T-cell (primary cell): Measurements from ENCODE around the gene GLB1L3. TPM values are rescaled to one million over a fixed set of nuclear protein-coding genes. Genes with fewer than 3 reads are reported as not detected.
A peak's percentile ranks its signal among the peaks of the same experiment; 100 is the strongest.
"Not testable (repeated sequence)": the region's sequence is repeated elsewhere in the genome, so short reads cannot be mapped to it uniquely, and the experiment has no call there.

ENCODE experiments used
- ATAC-seq, 4 experiments: fragments of 200-7000 bp in 3 of 4; fragments of 150-1000 bp in 1 of 4; cut with Tn5 transposase; replicated peaks in 1 of 4; 1 replicate in 3 of 4; 2 replicates in 1 of 4; pipeline ENCODE4 v1.10.0; 2021; ENCODE audit warnings: moderate library complexity in 3 of 4, mild to moderate bottlenecking in 2 of 4, moderate number of reproducible peaks in 1 of 4
- CTCF ChIA-PET, 2 donors: fragments of 300-600 bp; sonication (Branson Sonifier 250); formaldehyde crosslinking; loops; one replicate each; lab custom pipeline; 2022; ENCODE audit warnings: antibody characterized with exemption in 2 of 2; lab: Charles Lee
- POLR2A ChIA-PET, 2 donors: fragments of 300-600 bp; sonication (Branson Sonifier 250); formaldehyde crosslinking; loops; one replicate each; lab custom pipeline; 2022; ENCODE audit warnings: antibody characterized with exemption in 2 of 2; lab: Charles Lee
- DNase-seq, 35 experiments: peaks; one replicate each; pipeline versions ENCODE4 v3.0.0 to v3.0.0-alpha.2; 2013 to 2023
- H3K27ac ChIP-seq: one replicate; pipeline ENCODE4 v1.5.1; 2013; ENCODE audit warnings: low read length
- H3K27me3 ChIP-seq, 2 experiments: replicated peaks in 1 of 2; 1 replicate in 1 of 2; 2 replicates in 1 of 2; pipeline versions ENCODE4 v1.6.1 to v1.7.0; 2013; ENCODE audit warnings: low read length in 1 of 2, mixed read lengths in 1 of 2; ENCODE audit not compliant: control insufficient read depth in 2 of 2, insufficient read depth in 2 of 2; ENCODE audit errors: extremely low read depth in 1 of 2
- H3K36me3 ChIP-seq, 2 donors: 1 replicate in 1 of 2; 2 replicates in 1 of 2; pipeline versions ENCODE4 v1.6.1 to v1.7.0; 2013; ENCODE audit warnings: low read length in 1 of 2; ENCODE audit not compliant: control insufficient read depth in 2 of 2, insufficient read depth in 1 of 2; ENCODE audit errors: extremely low read depth in 1 of 2
- H3K4me1 ChIP-seq, 2 experiments: 1 replicate in 1 of 2; 2 replicates in 1 of 2; pipeline versions ENCODE4 v1.6.1 to v1.7.0; 2013; ENCODE audit warnings: low read length in 2 of 2, mixed read lengths in 1 of 2; ENCODE audit not compliant: insufficient read depth in 2 of 2, control insufficient read depth in 1 of 2; ENCODE audit errors: extremely low read depth in 1 of 2
- H3K4me3 ChIP-seq, 2 donors: 1 replicate in 1 of 2; 2 replicates in 1 of 2; pipeline versions ENCODE4 v1.5.1 to v1.7.0; 2013; ENCODE audit warnings: mild to moderate bottlenecking in 2 of 2, low read length in 1 of 2, moderate library complexity in 1 of 2; ENCODE audit not compliant: control insufficient read depth in 1 of 2; ENCODE audit errors: extremely low read depth in 1 of 2
- H3K9me3 ChIP-seq: 2 replicates; pipeline ENCODE4 v1.7.0; 2013
- H3K27ac Mint-ChIP-seq, 2 donors: one replicate each; pipeline ENCODE4 v1.8.0; 2020 to 2021; ENCODE audit warnings: mild to moderate bottlenecking in 2 of 2, mixed read lengths in 2 of 2
- H3K27me3 Mint-ChIP-seq, 2 donors: one replicate each; pipeline ENCODE4 v1.8.0; 2021 to 2022; ENCODE audit warnings: mixed read lengths in 2 of 2
- H3K36me3 Mint-ChIP-seq: one replicate; pipeline ENCODE4 v1.8.0; 2021; ENCODE audit warnings: mixed read lengths
- H3K4me1 Mint-ChIP-seq, 3 donors: one replicate each; pipeline ENCODE4 v1.8.0; 2020 to 2022; ENCODE audit warnings: mixed read lengths in 3 of 3, mild to moderate bottlenecking in 1 of 3
- H3K4me3 Mint-ChIP-seq, 3 donors: one replicate each; pipeline ENCODE4 v1.8.0; 2020 to 2022; ENCODE audit warnings: mild to moderate bottlenecking in 3 of 3, mixed read lengths in 3 of 3, moderate library complexity in 3 of 3
- H3K9me3 Mint-ChIP-seq, 3 donors: one replicate each; pipeline ENCODE4 v1.8.0; 2020 to 2022; ENCODE audit warnings: mixed read lengths in 3 of 3
- WGBS: methylation state at CpG from one replicate; pipeline ENCODE4 v1.1.5; 2013; ENCODE audit warnings: missing lambda C conversion rate; ENCODE audit not compliant: insufficient coverage; 5-methylcytosine and 5-hydroxymethylcytosine counted together
- total RNA-seq, 35 experiments: library from RNA in 6 of 35; stranded (reverse) in 6 of 35; fragments of 120-200 nt in 1 of 35; gene quantifications; one replicate each; pipeline versions ENCODE4 v1.2.1 to v1.2.4 and lab custom pipeline; 2013 to 2026

The GLB1L3 gene
- total RNA-seq, 5 donors from 2014 or later (not counting 1 experiment from before 2014, with no cell fraction given): 1.3 to 2.8 (median 1.9) TPM

DNA sequence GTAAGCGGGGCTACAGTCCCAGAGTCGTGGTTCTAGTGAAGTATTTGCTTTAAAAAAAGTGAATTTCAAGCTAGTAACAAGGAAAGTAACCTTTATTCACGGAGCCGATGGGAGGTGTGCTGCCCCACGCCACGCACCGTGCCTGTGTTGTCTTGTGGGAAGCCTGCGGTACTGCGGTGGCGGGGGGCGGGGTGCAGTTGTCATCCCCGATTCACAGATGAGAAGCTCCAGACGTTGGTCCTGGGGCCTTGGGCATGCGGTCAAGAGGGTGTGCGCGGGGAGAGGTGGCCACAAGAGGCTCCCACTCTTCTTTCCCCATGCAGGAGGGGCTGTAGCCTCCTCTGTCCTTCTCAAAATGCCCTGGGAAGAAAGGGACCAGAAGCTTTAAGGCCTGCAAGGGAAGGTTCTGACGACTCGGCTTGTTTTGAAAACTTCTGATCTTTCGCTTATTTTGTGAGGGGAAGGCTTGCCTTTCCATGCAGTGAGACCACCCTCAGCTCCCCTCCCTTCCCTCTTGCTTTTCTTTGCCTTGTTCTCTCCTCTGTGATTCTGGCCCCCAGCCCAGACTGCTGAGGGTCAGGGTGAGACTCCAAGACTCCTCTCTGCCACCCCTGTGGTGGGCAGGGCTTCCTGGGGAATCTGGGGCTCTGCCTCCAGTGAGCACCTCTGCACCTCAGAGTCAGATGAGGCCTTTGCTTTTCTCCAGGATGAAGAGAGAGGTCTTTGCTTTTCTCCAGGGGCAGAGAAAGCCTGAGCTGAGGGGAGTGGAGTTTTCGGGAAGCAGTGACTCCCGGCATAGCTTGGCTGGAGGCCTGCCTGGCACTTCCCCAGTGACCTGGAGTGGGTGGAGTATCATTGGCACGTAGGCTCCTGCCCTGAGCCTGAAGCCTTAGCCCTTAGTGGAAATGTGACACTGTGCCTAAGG is 6.2 kb downstream of the GLB1L3 start:
- peak in 1 of 35 experiments; percentile 21 for DNase-seq
- Histone ChIP-seq H3K36me3 (no peaks in the 10 kb centered on the region), H3K9me3 (no peaks in the 10 kb centered on the region), H3K4me1 (no peaks in the 10 kb centered on the region), H3K4me3 (no peak overlapping the region), H3K27me3 (peaks cover 2 to 12% of the 10 kb centered on the region in 2 experiments), H3K27ac (no peak overlapping the region)
- Mint-ChIP-seq H3K4me1 (peaks cover 0 to 2% (median under 1%) of the 10 kb centered on the region in 3 donors), H3K27me3 (peaks cover under 1 to 3% of the 10 kb centered on the region in 2 donors), H3K4me3 (no peak overlapping the region), H3K27ac (no peak overlapping the region), H3K9me3 (peaks cover 0 to 4% (median 0%) of the 10 kb centered on the region in 3 donors), H3K36me3 (no peaks in the 10 kb centered on the region)
- CTCF ChIA-PET: no interaction called here
- WGBS: 94% methylated on average over 18 of the region's 22 CpGs
- POLR2A ChIA-PET: interaction anchor here in 1 of 2 donors (0.6 kb wide), 1 partner anchor 161 kb away, joined by 5 read pairs; no protein-coding TSS in a partner anchor
- no peak for ATAC-seq

DNA sequence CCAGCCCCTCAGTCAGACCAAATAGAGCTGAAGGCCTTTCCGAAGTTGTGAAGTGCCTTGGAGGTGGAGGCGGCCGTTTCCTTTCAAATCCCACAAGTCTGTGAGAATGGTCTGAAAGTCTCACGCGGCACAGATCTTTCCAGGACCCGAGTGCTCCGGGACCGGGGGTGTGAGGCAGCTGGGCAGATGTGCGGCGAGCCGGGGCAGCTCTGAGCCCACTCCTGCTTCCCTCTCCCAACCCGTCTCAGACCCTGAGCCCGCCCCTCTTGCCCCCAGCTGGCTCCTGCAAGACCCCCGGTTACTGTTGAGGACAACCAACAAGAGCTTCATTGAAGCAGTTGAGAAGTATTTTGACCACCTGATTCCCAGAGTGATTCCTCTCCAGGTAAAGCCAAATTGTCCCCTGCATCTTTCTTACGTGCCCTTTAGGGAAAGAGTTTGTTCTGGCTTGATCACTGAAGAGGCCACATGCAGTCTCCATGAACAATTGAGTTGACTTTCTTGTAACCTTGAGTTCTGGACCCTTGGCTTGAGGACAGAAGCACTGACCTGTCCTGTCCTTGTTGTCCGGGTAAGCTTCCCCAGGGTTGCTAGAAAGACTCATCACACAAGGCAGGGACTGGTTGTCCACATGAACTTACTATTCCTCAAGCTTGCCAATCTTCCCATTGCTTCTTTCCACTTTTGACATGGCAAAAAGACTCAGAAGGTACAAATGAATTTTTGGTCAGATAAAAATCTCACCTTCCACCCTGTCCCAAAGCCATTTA is 7.5 kb downstream of the GLB1L3 start:
- Mint-ChIP-seq H3K4me1 (no peaks in the 10 kb centered on the region), H3K36me3 (no peaks in the 10 kb centered on the region), H3K9me3 (peaks cover 0 to 2% (median 0%) of the 10 kb centered on the region in 3 donors), H3K27me3 (peaks cover 0 to 2% of the 10 kb centered on the region in 2 donors), H3K27ac (no peak overlapping the region), H3K4me3 (no peak overlapping the region)
- POLR2A ChIA-PET: interaction anchor here in 1 of 2 donors (0.5 kb wide), 1 partner anchor 98 kb away, joined by 3 read pairs; no protein-coding TSS in a partner anchor
- ATAC-seq: no peak
- 84% methylated on average over 5 of the region's 16 CpGs for WGBS
- Histone ChIP-seq H3K4me1 (no peaks in the 10 kb centered on the region), H3K27me3 (peaks cover 0 to 7% of the 10 kb centered on the region in 2 experiments), H3K36me3 (no peaks in the 10 kb centered on the region), H3K4me3 (no peak overlapping the region), H3K9me3 (no peaks in the 10 kb centered on the region), H3K27ac (no peak overlapping the region)
- CTCF ChIA-PET: no interaction called here
- DNase-seq: peak in 1 of 35 experiments; percentile 9

DNA sequence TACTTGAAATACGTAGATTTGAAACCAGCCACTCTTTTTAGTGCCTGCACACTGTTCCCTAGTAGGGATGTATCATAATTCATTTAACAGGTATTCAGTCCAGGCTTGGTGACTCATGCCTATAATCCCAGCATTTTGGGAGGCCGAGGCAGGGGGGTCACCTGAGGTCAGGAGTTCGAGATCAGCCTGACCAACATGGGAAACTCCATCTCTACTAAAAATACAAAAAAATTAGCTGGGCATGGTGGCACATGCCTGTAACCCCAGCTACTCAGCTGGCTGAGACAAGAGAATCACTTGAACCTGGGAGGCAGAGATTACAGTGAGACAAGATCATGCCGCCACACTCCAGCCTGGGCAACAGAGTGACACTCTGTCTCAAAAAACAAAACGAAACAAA is 8.2 kb downstream of the GLB1L3 start:
- H3K4me1 ChIP-seq, H3K36me3 ChIP-seq, H3K9me3 ChIP-seq, H3K27ac Mint-ChIP-seq, H3K36me3 Mint-ChIP-seq, H3K4me3 Mint-ChIP-seq, DNase-seq, H3K9me3 Mint-ChIP-seq, H3K4me1 Mint-ChIP-seq, ATAC-seq, POLR2A ChIA-PET, H3K27me3 ChIP-seq, CTCF ChIA-PET, H3K27me3 Mint-ChIP-seq, H3K27ac ChIP-seq, H3K4me3 ChIP-seq: not testable (repeated sequence)
- WGBS: no CpG with 5 or more reads among the region's 5 CpGs

DNA sequence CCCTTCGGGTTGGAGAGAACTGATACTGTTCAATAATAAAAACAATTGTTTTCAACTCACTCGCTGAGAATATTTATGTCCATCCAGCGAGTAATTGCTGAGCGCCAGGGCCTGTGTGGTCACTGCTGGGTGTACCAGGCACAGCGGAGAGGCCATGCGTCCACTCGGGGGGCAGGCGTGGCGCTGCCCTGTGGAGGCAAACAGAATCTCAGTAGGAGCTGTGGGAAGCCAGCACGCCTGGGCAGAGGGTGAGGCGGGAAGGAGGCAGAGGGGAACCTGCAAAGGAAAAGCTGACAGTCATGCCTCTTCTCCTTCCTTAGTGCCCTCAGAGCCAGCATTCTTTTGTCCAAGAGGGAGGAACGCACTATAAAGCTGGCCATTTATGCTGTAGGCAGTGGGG is 11.4 kb downstream of the GLB1L3 start:
- DNase-seq (peak in 1 of 35 experiments; percentile 14), ATAC-seq (no peak)
- POLR2A ChIA-PET: no interaction called here
- H3K4me1 ChIP-seq: no peaks in the 10 kb centered on the region
- no peaks in the 10 kb centered on the region for H3K9me3 Mint-ChIP-seq
- CTCF ChIA-PET: no interaction called here
- WGBS: 96% methylated on average over 11 of the region's 12 CpGs
- no peak overlapping the region for H3K4me3 ChIP-seq
- no peaks in the 10 kb centered on the region for H3K9me3 ChIP-seq
- no peaks in the 10 kb centered on the region for H3K27me3 Mint-ChIP-seq
- H3K27me3 ChIP-seq: peaks cover 0 to 4% of the 10 kb centered on the region in 2 experiments
- no peak overlapping the region for H3K27ac Mint-ChIP-seq
- H3K4me3 Mint-ChIP-seq: no peak overlapping the region
- H3K36me3 Mint-ChIP-seq: no peaks in the 10 kb centered on the region
- H3K27ac ChIP-seq: no peak overlapping the region
- H3K4me1 Mint-ChIP-seq: no peaks in the 10 kb centered on the region
- no peaks in the 10 kb centered on the region for H3K36me3 ChIP-seq

DNA sequence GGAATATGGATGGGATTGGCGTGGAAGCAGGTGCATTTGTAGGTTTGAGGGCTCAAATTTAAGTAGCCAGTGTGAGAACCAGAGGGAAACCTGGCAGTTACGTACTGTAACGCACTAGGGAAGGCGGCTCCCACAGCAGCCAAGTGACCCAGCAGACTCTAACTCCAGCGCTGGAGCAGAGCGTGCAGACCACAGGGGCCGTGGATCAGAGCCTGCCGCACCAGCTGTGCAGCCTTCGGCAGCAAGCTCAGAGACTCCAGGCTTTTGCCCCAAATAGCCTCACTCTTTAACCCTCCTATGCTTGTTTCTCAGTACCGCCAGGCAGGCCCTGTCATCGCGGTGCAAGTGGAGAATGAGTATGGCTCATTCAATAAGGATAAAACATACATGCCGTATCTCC is 12.3 kb downstream of the GLB1L3 start:
- DNase-seq: peak in 1 of 35 experiments; percentile 13
- Mint-ChIP-seq H3K27ac (no peak overlapping the region), H3K4me3 (no peak overlapping the region), H3K27me3 (no peaks in the 10 kb centered on the region), H3K4me1 (no peaks in the 10 kb centered on the region), H3K9me3 (no peaks in the 10 kb centered on the region), H3K36me3 (no peaks in the 10 kb centered on the region)
- ChIA-PET POLR2A (no interaction called here), CTCF (no interaction called here)
- H3K27me3 ChIP-seq: peaks cover 0 to 3% of the 10 kb centered on the region in 2 experiments
- no peak for ATAC-seq
- no peak overlapping the region for H3K27ac ChIP-seq
- no peaks in the 10 kb centered on the region for H3K36me3 ChIP-seq
- no peak overlapping the region for H3K4me3 ChIP-seq
- 95% methylated on average over 8 of the region's 13 CpGs for WGBS
- no peaks in the 10 kb centered on the region for H3K4me1 ChIP-seq
- H3K9me3 ChIP-seq: no peaks in the 10 kb centered on the region

DNA sequence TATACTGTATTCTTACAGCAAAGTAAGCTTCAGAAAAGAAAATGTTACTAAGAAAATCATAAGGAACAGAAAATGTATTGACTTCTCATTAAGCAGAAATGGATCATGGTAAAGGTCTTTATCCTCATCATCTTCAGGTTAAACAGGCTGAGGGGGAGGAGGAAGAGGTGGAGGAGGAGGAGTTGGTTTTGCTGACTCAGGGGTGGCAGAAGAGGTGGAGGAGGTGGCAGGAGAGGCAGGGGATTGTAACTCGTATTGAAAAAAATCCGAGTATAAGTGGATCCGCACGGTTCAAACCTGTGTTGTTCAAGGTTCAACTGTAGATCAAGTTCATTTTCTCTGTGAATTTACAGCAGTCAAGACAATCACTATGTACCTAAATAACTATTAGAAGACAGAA is 13.0 kb downstream of the GLB1L3 start:
- Histone ChIP-seq H3K36me3 (no peaks in the 10 kb centered on the region), H3K4me1 (no peaks in the 10 kb centered on the region), H3K4me3 (no peak overlapping the region), H3K9me3 (no peaks in the 10 kb centered on the region), H3K27ac (no peak overlapping the region), H3K27me3 (peaks cover 0 to 3% of the 10 kb centered on the region in 2 experiments)
- DNase-seq: no peak
- Mint-ChIP-seq H3K4me3 (no peak overlapping the region), H3K36me3 (no peaks in the 10 kb centered on the region), H3K27ac (no peak overlapping the region), H3K9me3 (no peaks in the 10 kb centered on the region), H3K27me3 (no peaks in the 10 kb centered on the region), H3K4me1 (no peaks in the 10 kb centered on the region)
- CTCF ChIA-PET: interaction anchor here in 1 of 2 donors (0.5 kb wide), 1 partner anchor 19 kb away, joined by 5 read pairs; no protein-coding TSS in a partner anchor
- no peak for ATAC-seq
- WGBS: 81% methylated on average over 4 of the region's 4 CpGs
- POLR2A ChIA-PET: no interaction called here
